HepG2 (cell line): Measurements from ENCODE around the gene ROMO1. TPM values are rescaled to one million over a fixed set of nuclear protein-coding genes. Genes with fewer than 3 reads are reported as not detected.

Experiments used
- AGO1 ChIP-seq: fragments of 200-400 bp; formaldehyde crosslinking; IDR thresholded peaks from 2 replicates; pipeline ENCODE4 v1.6.1; 2017; ENCODE audit warnings: mild to moderate bottlenecking, low read depth, low read length, moderate library complexity; ENCODE audit not compliant: poor library complexity, severe bottlenecking
- ARID5B ChIP-seq: IDR thresholded peaks from 2 replicates; pipeline ENCODE4 v1.4.0; 2020; ENCODE audit warnings: mild to moderate bottlenecking, missing genetic modification reagents
- HMGXB3 ChIP-seq: sonication (generic); formaldehyde crosslinking; IDR thresholded peaks from 2 replicates; pipeline ENCODE4 v1.4.0; 2020; ENCODE audit warnings: missing genetic modification reagents, borderline replicate concordance
- MEIS2 ChIP-seq: sonication (generic); formaldehyde crosslinking; IDR thresholded peaks from 2 replicates; pipeline ENCODE4 v1.9.0; 2021; ENCODE audit warnings: mild to moderate bottlenecking, missing genetic modification reagents
- NFRKB ChIP-seq: fragments of 450-650 bp; IDR thresholded peaks from 2 replicates; pipeline ENCODE4 v1.6.1; 2017
- NR2F2 ChIP-seq: IDR thresholded peaks from 2 replicates; pipeline ENCODE4 v1.6.1; 2012; ENCODE audit warnings: low read depth, inconsistent platforms, borderline replicate concordance
- SNAI1 ChIP-seq: sonication (generic); formaldehyde crosslinking; IDR thresholded peaks from 2 replicates; pipeline ENCODE4 v1.5.0; 2020; ENCODE audit warnings: mild to moderate bottlenecking, missing genetic modification reagents, borderline replicate concordance
- SNAPC4 ChIP-seq: sonication (generic); formaldehyde crosslinking; IDR thresholded peaks from 2 replicates; pipeline ENCODE4 v1.4.0; 2020; ENCODE audit warnings: mild to moderate bottlenecking, missing genetic modification reagents
- SOX6 ChIP-seq, 2 experiments: fragments of 450-650 bp in 1 of 2; sonication (generic) in 1 of 2; formaldehyde crosslinking in 1 of 2; IDR thresholded peaks; 2 replicates each; pipeline versions ENCODE4 v1.4.0 to v1.6.1; 2017 to 2020; ENCODE audit warnings: antibody characterized with exemption in 1 of 2, mild to moderate bottlenecking in 1 of 2, missing genetic modification reagents in 1 of 2
- SP1 ChIP-seq, 2 experiments: fragments of 450-650 bp in 1 of 2; sonication (generic) in 1 of 2; formaldehyde crosslinking in 1 of 2; IDR thresholded peaks; 2 replicates each; pipeline versions ENCODE4 v1.4.0 to v1.6.1; 2016 to 2020; ENCODE audit warnings: missing genetic modification reagents in 1 of 2
- YEATS4 ChIP-seq: sonication (generic); formaldehyde crosslinking; IDR thresholded peaks from 2 replicates; pipeline ENCODE4 v1.4.0; 2020; ENCODE audit warnings: missing genetic modification reagents, borderline replicate concordance
- ZFYVE20 ChIP-seq: sonication (generic); formaldehyde crosslinking; IDR thresholded peaks from 2 replicates; pipeline ENCODE4 v1.8.0; 2023; ENCODE audit warnings: low read depth, mild to moderate bottlenecking, moderate library complexity, missing genetic modification reagents, borderline replicate concordance
- ZNF160 ChIP-seq: sonication (generic); formaldehyde crosslinking; IDR thresholded peaks from 2 replicates; pipeline ENCODE4 v1.8.0; 2022; ENCODE audit warnings: mild to moderate bottlenecking, inconsistent platforms, missing genetic modification reagents
- ZNF329 ChIP-seq: sonication (generic); formaldehyde crosslinking; IDR thresholded peaks from 2 replicates; pipeline ENCODE4 v1.9.0; 2021; ENCODE audit warnings: low read depth, mild to moderate bottlenecking, missing genetic modification reagents
- ZNF563 ChIP-seq: sonication (generic); formaldehyde crosslinking; IDR thresholded peaks from 2 replicates; pipeline ENCODE4 v1.8.0; 2022; ENCODE audit warnings: mild to moderate bottlenecking, moderate library complexity, missing genetic modification reagents
- polyA plus RNA-seq, 8 experiments: library from polyadenylated mRNA; depleted of rRNA in 3 of 8; stranded (reverse) in 7 of 8; unstranded in 1 of 8; fragments of >200 nt; fragmentation: Illumina TruSeq in 4 of 8; extraction: Trizol in 4 of 8; gene quantifications; 2 replicates each; pipeline versions ENCODE4 v1.2.1 to v1.2.3, GENCODE V29; 2011 to 2016; ENCODE audit warnings: low read depth in 4 of 8, missing spikeins in 1 of 8, mixed read lengths in 1 of 8; ENCODE audit not compliant: insufficient read depth in 1 of 8
- total RNA-seq, 5 experiments: library from RNA; depleted of rRNA; stranded (reverse); fragments of >200 nt; fragmentation: Illumina TruSeq; extraction: Trizol; gene quantifications; 2 replicates each; pipeline ENCODE4 v1.2.3, GENCODE V29; 2016; ENCODE audit warnings: low read depth in 1 of 5

The ROMO1 gene
- total and polyA plus RNA-seq, 2 of the 13 experiments (the other 11 are each of a cell fraction or from before 2014, with no cell fraction given), result 636 to 755 TPM

- TF ChIP-seq ARID5B (CRISPR knock-in tag) (peak; percentile 79), AGO1 (peak; percentile 34), SP1 (IDR thresholded peaks at IDR 0.05) (no peak; the same call in 1 of the 2 replicates), SP1 (CRISPR knock-in tag; IDR thresholded peaks at IDR 0.05) (peak; percentile 81), YEATS4 (peak; percentile 99), HMGXB3 (CRISPR knock-in tag) (peak; percentile 89), NFRKB (peak; percentile 99), ZNF563 (peak; percentile 93), ZNF329 (peak; percentile 90), ZNF160 (CRISPR knock-in tag) (peak; percentile 95), SNAI1 (CRISPR knock-in tag) (peak; percentile 95), MEIS2 (CRISPR knock-in tag) (peak; percentile 87; the same call in 1 of the 2 replicates), ZFYVE20 (peak; percentile 93; the same call in 1 of the 2 replicates), SNAPC4 (CRISPR knock-in tag) (peak; percentile 92), NR2F2 (no peak), SOX6 (IDR thresholded peaks at IDR 0.05) (no peak), SOX6 (CRISPR knock-in tag; IDR thresholded peaks at IDR 0.05) (peak; percentile 78)
Measured at GRCh38 chr20:35664466-35665206, 34.6 kb upstream of the ROMO1 start, which contains the start of the genes CPNE1 and RBM12 (continued).
